DOHH2 (cell line): ENCODE measurements around the gene HEG1.

ENCODE experiments used
- H3F3A ChIP-seq: fragments of 200-600 bp; sonication (generic), shearing (Covaris generic); 2 replicates; pipeline ENCODE4 v1.6.0; 2016; ENCODE audit warnings: antibody characterized with exemption, mild to moderate bottlenecking; ENCODE audit not compliant: control insufficient read depth, insufficient read depth
- H3K27ac ChIP-seq: fragments of 200-600 bp; sonication (generic); 2 replicates; pipeline ENCODE4 v1.5.1; 2014; ENCODE audit warnings: low read depth, mild to moderate bottlenecking, low read length, moderate library complexity
- H3K27me3 ChIP-seq: fragments of 200-600 bp; sonication (generic); 2 replicates; pipeline ENCODE4 v1.6.1; 2014; ENCODE audit warnings: mild to moderate bottlenecking, low read length, mixed read lengths; ENCODE audit not compliant: control insufficient read depth
- H3K36me3 ChIP-seq: fragments of 200-600 bp; sonication (generic); 2 replicates; pipeline ENCODE4 v1.6.1; 2014; ENCODE audit warnings: mild to moderate bottlenecking, low read length, moderate library complexity, mixed read lengths; ENCODE audit not compliant: control insufficient read depth
- H3K4me1 ChIP-seq: fragments of 200-600 bp; sonication (generic); 2 replicates; pipeline ENCODE4 v1.6.1; 2014; ENCODE audit warnings: mild to moderate bottlenecking, low read length, mixed read lengths; ENCODE audit not compliant: control insufficient read depth
- H3K4me2 ChIP-seq: fragments of 200-600 bp; sonication (generic); 2 replicates; pipeline ENCODE4 v1.6.0; 2014; ENCODE audit warnings: mild to moderate bottlenecking, low read length, moderate library complexity
- H3K4me3 ChIP-seq: fragments of 200-600 bp; sonication (generic); 2 replicates; pipeline ENCODE4 v1.5.1; 2014; ENCODE audit warnings: mild to moderate bottlenecking, low read length, mixed read lengths
- H3K79me2 ChIP-seq: fragments of 200-600 bp; sonication (generic); 2 replicates; pipeline ENCODE4 v1.6.1; 2014; ENCODE audit warnings: mild to moderate bottlenecking, low read length, mixed read lengths; ENCODE audit not compliant: control insufficient read depth
- H3K9me2 ChIP-seq: fragments of 200-600 bp; sonication (generic); replicated peaks from 2 replicates; pipeline ENCODE4 v1.6.1; 2014; ENCODE audit warnings: mild to moderate bottlenecking, low read length, mixed read lengths; ENCODE audit not compliant: control insufficient read depth
- H3K9me3 ChIP-seq: fragments of 200-600 bp; sonication (generic); 2 replicates; pipeline ENCODE4 v1.6.1; 2014; ENCODE audit warnings: antibody characterized with exemption, low read length, mixed read lengths; ENCODE audit not compliant: control insufficient read depth, insufficient read depth
- H4K20me1 ChIP-seq: fragments of 200-600 bp; sonication (generic); 2 replicates; pipeline ENCODE4 v1.6.0; 2014; ENCODE audit warnings: low read depth, mild to moderate bottlenecking, antibody characterized with exemption, low read length, moderate library complexity; ENCODE audit not compliant: control insufficient read depth, insufficient read depth
- EZH2phosphoT487 ChIP-seq: fragments of 200-600 bp; sonication (generic); IDR thresholded peaks from 2 replicates; pipeline ENCODE4 v1.6.1; 2017; ENCODE audit warnings: borderline replicate concordance, mild to moderate bottlenecking, antibody characterized with exemption, low read length, moderate library complexity, mixed read lengths
- TF ChIP-seq, protein P1 (sequence below): fragments of 200-600 bp; sonication (generic); IDR thresholded peaks from one replicate; pipeline ENCODE4 v1.5.1; 2014; ENCODE audit warnings: antibody characterized with exemption, mild to moderate bottlenecking, low read depth, low read length; ENCODE audit not compliant: poor library complexity, severe bottlenecking

The HEG1 gene

DNA sequence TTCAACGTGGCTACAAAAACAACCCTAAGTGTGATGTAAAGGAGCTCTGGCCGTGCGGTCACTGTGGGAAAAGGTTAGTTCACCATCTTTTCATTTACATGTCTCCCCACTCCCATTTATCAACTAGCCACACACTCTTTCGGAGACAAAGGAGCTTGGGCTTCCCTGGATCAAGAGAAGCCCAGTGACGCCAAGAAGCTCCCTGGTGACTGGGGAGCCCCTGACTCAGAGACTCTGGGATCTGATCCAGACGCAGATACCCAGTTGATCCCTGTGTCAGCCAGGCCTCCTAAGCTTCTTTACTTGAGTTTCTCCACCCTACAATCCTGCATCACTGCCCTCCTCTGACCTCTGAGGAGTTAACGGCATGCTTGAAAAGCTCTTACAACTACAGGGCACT lies 43.9 kb downstream of the HEG1 start:
- Histone ChIP-seq H3F3A (no peaks in the 10 kb centered on the region), H3K4me1 (no peaks in the 10 kb centered on the region), H3K27ac (no peak overlapping the region), H3K9me3 (no peaks in the 10 kb centered on the region), H4K20me1 (no peaks in the 10 kb centered on the region), H3K4me2 (no peak overlapping the region), H3K27me3 (no peaks in the 10 kb centered on the region), H3K36me3 (no peaks in the 10 kb centered on the region), H3K79me2 (no peaks in the 10 kb centered on the region), H3K9me2 (no peaks in the 10 kb centered on the region), H3K4me3 (no peak overlapping the region)
- TF ChIP-seq, protein P1, sequence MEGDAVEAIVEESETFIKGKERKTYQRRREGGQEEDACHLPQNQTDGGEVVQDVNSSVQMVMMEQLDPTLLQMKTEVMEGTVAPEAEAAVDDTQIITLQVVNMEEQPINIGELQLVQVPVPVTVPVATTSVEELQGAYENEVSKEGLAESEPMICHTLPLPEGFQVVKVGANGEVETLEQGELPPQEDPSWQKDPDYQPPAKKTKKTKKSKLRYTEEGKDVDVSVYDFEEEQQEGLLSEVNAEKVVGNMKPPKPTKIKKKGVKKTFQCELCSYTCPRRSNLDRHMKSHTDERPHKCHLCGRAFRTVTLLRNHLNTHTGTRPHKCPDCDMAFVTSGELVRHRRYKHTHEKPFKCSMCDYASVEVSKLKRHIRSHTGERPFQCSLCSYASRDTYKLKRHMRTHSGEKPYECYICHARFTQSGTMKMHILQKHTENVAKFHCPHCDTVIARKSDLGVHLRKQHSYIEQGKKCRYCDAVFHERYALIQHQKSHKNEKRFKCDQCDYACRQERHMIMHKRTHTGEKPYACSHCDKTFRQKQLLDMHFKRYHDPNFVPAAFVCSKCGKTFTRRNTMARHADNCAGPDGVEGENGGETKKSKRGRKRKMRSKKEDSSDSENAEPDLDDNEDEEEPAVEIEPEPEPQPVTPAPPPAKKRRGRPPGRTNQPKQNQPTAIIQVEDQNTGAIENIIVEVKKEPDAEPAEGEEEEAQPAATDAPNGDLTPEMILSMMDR: no peak
- TF ChIP-seq EZH2phosphoT487: no peak

DNA sequence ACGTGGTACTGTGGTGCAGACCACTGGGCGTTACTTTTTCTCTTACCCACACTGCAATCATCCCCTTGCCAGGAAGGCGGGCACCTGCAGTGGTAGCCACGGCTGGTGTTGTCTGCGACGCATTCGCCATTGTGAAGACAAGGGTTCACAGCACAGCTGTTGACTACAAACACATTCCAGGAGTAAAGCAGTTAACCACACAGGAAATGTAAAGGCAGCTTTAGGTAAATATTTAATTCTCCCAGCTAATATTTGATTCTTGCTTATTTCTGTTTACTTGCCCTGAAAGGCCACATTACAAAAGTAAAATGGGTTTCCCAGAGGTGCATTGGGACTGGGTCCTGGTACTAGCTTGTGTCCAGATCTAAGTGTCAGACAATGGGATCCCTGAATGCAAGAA lies 45.4 kb downstream of the HEG1 start:
- Histone ChIP-seq H3K27ac (no peak overlapping the region), H3K4me1 (no peaks in the 10 kb centered on the region), H3K4me3 (no peak overlapping the region), H3K36me3 (no peaks in the 10 kb centered on the region), H3K9me3 (no peaks in the 10 kb centered on the region), H3K27me3 (no peaks in the 10 kb centered on the region), H3K4me2 (no peak overlapping the region), H3K79me2 (no peaks in the 10 kb centered on the region), H3F3A (no peaks in the 10 kb centered on the region), H3K9me2 (no peaks in the 10 kb centered on the region), H4K20me1 (no peaks in the 10 kb centered on the region)
- TF ChIP-seq, protein P1: no peak
- TF ChIP-seq EZH2phosphoT487: no peak

DNA sequence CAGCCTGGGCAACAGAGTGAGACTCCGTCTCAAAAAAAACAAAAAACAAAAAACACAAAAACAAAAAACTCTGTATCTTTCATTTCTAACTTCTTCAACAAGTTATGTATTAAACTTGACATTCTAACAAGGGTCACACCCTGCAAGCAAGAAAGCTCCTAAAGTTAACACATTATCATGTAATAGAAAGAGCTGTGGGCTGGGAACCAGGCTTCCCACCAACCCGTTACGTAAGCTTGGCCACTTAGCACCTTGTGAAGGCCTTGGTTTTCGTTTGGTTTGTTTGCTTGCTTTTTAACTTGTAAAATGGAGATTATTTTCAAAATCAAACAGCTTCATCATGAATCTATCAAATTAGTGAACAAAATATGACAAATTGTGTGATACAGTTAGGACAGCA lies 47.0 kb downstream of the HEG1 start:
- no peak overlapping the region for H3K4me2 ChIP-seq
- H4K20me1 ChIP-seq: no peaks in the 10 kb centered on the region
- no peaks in the 10 kb centered on the region for H3K9me2 ChIP-seq
- H3K36me3 ChIP-seq: no peaks in the 10 kb centered on the region
- H3K9me3 ChIP-seq: no peaks in the 10 kb centered on the region
- TF ChIP-seq, protein P1: no peak
- no peak for TF ChIP-seq EZH2phosphoT487
- H3K27me3 ChIP-seq: no peaks in the 10 kb centered on the region
- H3K4me3 ChIP-seq: no peak overlapping the region
- no peaks in the 10 kb centered on the region for H3K79me2 ChIP-seq
- no peaks in the 10 kb centered on the region for H3K4me1 ChIP-seq
- H3K27ac ChIP-seq: no peak overlapping the region
- H3F3A ChIP-seq: no peaks in the 10 kb centered on the region

DNA sequence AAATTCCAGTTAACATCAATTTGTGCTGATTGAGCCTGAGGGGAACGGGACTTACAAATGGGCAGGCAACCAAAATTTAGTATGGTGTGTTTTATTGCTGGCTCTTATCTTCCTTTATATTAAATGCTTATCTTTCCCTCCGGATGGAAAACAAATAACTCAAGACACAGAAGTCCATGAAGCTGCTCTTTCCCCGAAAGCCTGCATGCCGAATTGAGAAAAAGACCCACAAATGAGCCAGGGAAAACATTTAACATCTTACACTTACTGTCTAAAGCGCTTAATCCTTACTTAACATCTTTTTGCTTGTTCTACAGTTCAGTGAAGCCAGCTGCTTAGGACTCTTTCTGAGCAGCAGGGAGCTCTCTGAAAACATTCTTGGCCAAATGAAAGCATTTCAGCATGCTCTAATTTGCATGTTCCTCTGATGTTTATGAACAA lies 49.5 kb downstream of the HEG1 start:
- no peaks in the 10 kb centered on the region for H3F3A ChIP-seq
- no peaks in the 10 kb centered on the region for H3K9me2 ChIP-seq
- no peaks in the 10 kb centered on the region for H3K79me2 ChIP-seq
- H3K4me1 ChIP-seq: no peaks in the 10 kb centered on the region
- H3K4me3 ChIP-seq: no peak overlapping the region
- H3K27me3 ChIP-seq: no peaks in the 10 kb centered on the region
- H3K4me2 ChIP-seq: no peak overlapping the region
- TF ChIP-seq, protein P1: no peak
- no peak for TF ChIP-seq EZH2phosphoT487
- H3K9me3 ChIP-seq: no peaks in the 10 kb centered on the region
- H4K20me1 ChIP-seq: no peaks in the 10 kb centered on the region
- no peaks in the 10 kb centered on the region for H3K36me3 ChIP-seq
- no peak overlapping the region for H3K27ac ChIP-seq
